GM21717 (cell line): Measurements from ENCODE around the gene AURKB.
A peak's percentile ranks its signal among the peaks of the same experiment; 100 is the strongest.
"Not testable (repeated sequence)": the region's sequence is repeated elsewhere in the genome, so short reads cannot be mapped to it uniquely, and the experiment has no call there.

Source experiments
- ATAC-seq: cut with Tn5 transposase; IDR thresholded peaks from one replicate; pipeline ENCODE4 v1.9.1; 2021; ENCODE audit warnings: mild to moderate bottlenecking, moderate library complexity; ENCODE audit not compliant: unreplicated experiment

Gene AURKB

DNA sequence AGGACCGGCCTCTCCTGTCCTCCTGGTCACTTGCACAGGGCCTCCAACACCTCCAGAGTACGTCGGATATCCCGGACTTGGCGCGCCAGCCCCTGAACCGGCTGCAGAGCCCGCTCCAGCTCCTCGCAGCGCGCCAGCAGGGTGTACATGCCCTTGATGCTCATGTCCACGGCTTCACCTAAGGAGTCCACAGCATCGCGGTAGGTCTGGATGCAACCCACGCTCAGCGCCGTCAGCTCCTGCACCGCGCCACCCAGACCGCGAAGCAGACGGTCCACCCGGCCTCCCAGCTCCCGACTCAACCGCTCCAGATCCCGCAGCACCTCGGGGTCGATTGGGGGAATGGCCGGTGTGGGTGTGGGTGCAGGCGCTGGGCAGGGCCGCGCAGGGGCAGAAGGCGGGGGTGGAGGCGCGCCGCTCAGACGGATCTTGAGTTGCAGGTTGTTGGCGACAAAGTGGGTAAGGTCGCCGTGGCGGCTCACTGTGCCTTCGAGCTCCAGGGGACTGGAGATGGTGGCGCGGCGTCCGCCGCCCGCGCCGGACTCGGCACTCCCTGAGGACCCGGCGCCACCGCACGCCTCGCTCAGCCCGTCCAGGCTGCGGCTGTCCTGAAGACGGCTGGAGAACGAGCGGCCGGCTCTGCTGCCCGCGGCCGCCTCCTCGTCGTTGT lies 21.2 kb downstream of the AURKB start:
- ATAC-seq, result no peak

- ATAC-seq, result no peak
These were observed 22.0 kb downstream of the AURKB start for GRCh38 chr17:8188263-8188839.

DNA sequence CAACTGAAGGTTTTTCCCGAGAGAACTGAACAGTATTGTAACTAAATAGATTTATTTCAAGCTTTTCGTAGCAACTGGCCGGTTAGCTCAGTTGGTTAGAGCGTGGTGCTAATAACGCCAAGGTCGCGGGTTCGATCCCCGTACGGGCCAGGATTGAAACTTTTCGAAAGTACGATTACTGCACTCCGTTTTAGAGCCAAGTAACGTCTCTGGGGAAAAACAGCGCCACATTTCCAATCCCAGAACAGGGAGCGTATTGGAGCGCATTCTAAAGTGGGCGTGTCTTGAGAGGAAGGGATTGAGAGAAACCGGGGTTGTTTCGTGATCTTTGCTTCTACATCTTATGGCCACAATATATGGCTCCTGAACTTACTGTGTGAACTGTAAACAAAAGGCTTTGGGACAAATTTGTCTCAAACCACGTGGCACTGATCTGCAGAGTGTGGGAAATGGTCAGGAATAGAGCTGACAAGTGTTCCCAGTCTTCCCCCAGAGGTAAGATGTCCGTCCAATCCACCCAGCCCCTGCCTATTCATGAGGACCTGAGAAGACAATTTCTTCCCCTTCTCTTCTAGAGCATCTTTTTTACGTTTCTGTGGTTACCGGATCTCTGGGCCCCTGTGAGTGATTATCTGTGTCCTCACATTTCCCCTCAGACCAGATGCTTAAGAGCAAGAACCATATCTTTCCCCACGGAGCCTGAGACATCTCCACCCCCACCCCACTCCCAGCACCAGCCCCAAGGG lies 22.7 kb downstream of the AURKB start:
- ATAC-seq, result peak; percentile 31

DNA sequence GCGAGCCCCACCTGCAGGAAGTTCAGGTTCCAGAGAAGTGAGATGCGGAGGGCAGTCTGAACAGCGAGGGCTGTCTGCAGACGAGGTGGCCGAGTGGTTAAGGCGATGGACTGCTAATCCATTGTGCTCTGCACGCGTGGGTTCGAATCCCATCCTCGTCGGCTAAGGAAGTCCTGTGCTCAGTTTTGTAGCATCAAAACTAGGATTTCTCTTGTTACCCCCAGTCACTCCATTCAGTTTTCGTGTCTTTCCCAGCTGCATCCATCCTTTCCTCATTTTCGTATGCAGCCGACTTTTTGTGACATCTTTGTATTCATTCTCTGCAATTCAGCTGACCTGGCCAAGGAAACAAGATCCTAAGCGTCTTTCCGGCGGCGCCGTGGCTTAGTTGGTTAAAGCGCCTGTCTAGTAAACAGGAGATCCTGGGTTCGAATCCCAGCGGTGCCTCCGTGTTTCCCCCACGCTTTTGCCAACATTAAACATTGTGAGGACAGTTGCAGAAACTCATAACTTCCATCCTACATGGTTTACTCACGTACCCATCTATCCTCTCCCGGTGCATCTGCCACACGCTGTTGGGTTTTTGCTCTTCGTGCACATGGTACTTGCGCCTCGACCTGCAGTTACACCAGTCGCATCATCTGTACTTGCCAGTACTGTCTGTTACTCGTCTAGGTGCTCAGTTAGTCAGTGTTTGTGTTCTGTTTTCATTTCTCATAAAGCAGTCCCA lies 23.4 kb downstream of the AURKB start:
- peak; percentile 9 for ATAC-seq

DNA sequence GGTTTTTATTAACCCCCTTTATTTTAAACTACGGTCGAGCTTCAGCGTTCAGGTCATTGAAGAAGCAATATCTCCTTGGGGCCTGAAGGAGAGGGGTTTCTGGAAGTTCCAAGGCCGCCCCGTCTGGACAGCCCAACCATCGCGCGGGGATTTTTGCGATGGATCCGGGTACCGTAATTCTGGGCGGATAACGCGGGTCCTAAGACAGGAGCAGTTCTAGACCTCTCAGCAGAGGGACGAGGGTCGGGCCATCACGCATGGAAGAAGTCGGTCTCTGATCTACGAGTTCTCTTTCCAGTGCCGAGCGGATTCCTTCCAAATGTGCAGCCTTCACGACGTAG lies 24.0 kb downstream of the AURKB start:
- ATAC-seq, result peak; percentile 5

- no peak for ATAC-seq
These were observed 24.6 kb downstream of the AURKB start for GRCh38 chr17:8185582-8186445.

GRCh38 chr17:8176998-8177731 lies 33.2 kb downstream of the AURKB start:
- ATAC-seq, result no peak

DNA sequence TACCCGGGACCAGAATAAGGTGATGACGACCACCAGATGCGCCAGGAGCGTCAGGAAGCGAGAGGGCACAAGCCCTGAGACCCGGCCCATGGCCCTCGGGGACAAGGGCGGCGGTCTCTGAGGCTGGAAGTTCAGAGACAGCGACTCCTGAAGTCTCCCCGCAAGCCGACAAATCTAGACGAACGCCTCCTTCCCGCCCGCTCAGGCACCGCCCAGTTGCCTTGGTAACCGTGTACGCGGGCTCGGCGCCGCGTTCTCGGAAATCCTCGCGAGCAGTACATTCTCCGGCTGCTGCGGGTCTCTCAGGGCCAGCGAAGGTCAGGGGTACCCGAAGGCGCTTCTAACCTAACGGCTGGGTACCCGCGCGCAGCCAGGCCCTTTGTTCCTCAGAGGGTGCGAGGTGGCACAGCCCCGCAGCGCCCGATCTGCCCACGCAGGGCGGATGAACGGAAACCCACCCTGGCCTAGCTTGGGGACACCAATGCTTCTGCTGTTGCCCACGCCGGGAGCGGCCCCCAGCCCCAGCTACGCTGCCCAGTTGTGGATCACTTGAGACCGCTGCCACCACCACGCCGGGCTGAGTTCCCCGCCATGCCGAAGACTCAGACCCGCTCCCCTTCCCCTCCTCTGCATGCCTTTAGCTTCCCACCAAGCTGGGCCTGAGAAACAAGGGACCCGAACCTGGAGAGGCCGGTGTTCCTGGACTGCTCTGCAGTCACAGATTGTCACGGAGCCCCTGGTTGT lies 34.0 kb downstream of the AURKB start, which contains the start of gene TMEM107:
Gene TMEM107, minus strand, starts transcription at position 184 of the 744 bp plus-strand sequence. Its CDS starts 94 bp downstream, at position 90.
- ATAC-seq, result peak; percentile 36

- no peak for ATAC-seq
These were observed 34.6 kb downstream of the AURKB start for GRCh38 chr17:8175795-8176196.

DNA sequence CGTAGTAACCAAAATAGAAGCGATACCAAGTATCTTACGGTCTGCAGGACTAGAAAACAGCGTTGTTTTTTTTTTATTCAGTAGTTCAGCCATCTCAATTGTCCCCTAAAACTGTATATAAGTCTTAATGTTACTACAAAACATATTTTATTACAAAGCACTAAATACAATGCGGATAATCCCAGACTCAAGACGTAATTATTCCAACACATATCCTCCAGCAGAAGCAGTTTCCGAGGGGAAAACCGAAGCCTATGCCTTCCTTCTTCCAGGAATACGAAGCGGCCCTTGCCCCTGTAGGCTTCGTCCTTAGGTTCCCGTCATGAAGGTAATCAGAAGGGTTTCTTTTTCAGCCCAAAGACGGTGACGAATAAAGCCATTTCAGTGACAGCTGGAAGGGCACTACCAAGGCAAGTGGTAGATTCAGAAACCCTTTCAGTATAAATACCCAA lies 36.5 kb downstream of the AURKB start:
- ATAC-seq, result no peak

GRCh38 chr17:8173056-8173870 lies 37.1 kb downstream of the AURKB start:
- peak; percentile 51 for ATAC-seq

- not testable (repeated sequence) for ATAC-seq
These were observed 40.2 kb downstream of the AURKB start for GRCh38 chr17:8170186-8170585.

- no peak for ATAC-seq
These were observed 42.8 kb downstream of the AURKB start for GRCh38 chr17:8167526-8167925.

- ATAC-seq, result no peak
These were observed 43.6 kb downstream of the AURKB start for GRCh38 chr17:8166731-8167130.

GRCh38 chr17:8164815-8165131 lies 45.6 kb downstream of the AURKB start:
- no peak for ATAC-seq

DNA sequence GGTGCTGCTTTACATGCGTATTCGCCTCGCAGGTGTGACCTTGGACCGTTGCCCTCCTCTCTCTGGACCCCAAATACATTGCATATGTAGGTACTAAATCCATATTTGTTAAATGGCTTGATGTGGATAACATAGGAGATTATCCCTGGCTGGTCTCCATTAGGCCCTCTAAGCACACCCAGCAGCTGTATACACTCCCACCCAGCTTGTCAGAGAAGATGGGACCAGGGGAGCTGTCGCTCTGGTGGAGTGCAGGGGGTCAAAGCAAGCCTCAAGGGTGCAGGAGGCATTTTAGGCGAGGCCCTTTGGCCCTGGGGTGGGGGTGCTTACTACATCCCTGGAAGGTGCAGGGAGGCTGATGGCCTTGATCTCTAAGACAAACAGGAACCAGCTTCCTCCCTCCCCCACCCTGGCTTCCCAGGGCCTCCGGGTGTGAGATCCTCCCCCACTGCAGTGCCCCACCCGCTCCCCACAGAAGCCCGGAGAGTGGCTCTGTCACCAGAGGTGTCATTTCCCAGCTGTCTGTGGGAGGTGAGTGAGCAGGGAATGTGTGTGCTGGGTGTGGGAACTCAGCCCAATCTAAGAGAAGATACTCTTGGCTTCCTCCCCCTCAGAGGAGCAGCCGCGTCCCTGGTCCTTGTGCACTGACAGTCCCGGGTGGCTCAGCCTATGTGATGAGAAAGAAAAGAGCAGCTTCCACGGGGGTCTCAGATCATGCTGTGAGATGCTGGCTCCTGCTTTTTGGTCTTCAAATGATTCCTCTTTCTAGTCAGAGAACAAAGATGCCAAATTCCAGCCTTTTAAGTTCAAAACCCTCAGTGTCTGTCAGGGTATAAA lies 46.2 kb downstream of the AURKB start:
- no peak for ATAC-seq
